ENCODE data around the gene CDC14C.
A peak's percentile ranks its signal among the peaks of the same experiment; 100 is the strongest.
"Not testable (repeated sequence)": the region's sequence is repeated elsewhere in the genome, so short reads cannot be mapped to it uniquely, and the experiment has no call there.

Gene CDC14C

GRCh38 chr7:48924433-48924832, at the start of gene CDC14C:
Gene CDC14C, plus strand, starts transcription at chr7:48924547. Its CDS starts 126 bp downstream, at chr7:48924673.
- DNase-seq, result no peak

GRCh38 chr7:48875045-48875916, 49.1 kb upstream of the CDC14C start:
- peak in 39 of 51 donors; percentile 2 to 80 (median 42) for DNase-seq

- no peak for DNase-seq
Measured at GRCh38 chr7:48876087-48876486, 48.3 kb upstream of the CDC14C start.

- no peak for DNase-seq
Measured at GRCh38 chr7:48880851-48881250, 43.5 kb upstream of the CDC14C start.

DNA sequence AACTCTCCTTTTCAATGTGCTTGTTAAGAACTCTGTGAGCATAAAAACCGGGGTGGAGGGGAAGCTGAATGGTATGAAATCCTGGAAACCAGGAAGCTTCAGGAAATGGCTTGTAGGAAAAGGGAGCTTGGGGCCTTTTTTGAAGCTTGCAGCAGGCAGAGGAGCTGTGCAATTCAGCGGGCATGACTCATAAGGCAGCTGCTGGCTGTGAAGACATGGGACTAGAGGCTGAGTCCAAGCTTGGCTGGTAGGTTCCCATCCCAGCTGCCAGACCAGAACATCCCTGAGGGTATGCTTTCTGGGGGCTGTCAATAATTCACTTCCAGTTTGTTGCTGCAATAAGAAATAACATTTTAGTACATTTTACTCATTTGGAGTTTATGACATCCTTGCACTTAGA, 36.8 kb upstream of the CDC14C start:
- DNase-seq, result no peak

- DNase-seq, result no peak
Measured at GRCh38 chr7:48894574-48894973, 29.8 kb upstream of the CDC14C start.

- DNase-seq, result no peak
Measured at GRCh38 chr7:48899932-48900331, 24.4 kb upstream of the CDC14C start.

- DNase-seq, result no peak
Measured at GRCh38 chr7:48901966-48902365, 22.4 kb upstream of the CDC14C start.

GRCh38 chr7:48904975-48905374, 19.4 kb upstream of the CDC14C start:
- no peak for DNase-seq

DNA sequence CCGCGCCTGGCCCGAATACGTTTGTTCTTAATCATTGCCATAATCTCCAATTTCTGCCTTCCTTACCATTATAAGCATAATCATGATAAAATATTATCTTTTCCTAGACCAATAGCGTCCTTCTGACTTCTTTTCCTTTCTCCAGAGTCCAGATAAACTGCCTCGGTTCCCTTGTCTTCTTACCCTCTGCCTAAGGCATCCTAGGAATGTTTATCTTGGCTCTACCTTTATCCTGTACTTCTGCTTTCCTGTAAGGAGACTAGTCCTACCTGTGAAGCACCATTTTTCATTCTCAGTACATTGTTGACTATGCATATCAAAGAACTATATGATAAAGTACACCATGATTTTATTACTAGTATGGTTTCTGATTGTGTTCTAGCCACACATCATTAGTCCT, 18.7 kb upstream of the CDC14C start:
- not testable (repeated sequence) for DNase-seq

- DNase-seq, result not testable (repeated sequence)
Measured at GRCh38 chr7:48909887-48910286, 14.5 kb upstream of the CDC14C start.

- DNase-seq, result no peak
Measured at GRCh38 chr7:48931481-48931880, 7.1 kb downstream of the CDC14C start.

GRCh38 chr7:48932126-48932910, 8.0 kb downstream of the CDC14C start:
- no peak for DNase-seq

GRCh38 chr7:48933549-48934085, 9.3 kb downstream of the CDC14C start:
- no peak for DNase-seq

- DNase-seq, result no peak
Measured at GRCh38 chr7:48938539-48939295, 14.4 kb downstream of the CDC14C start.

GRCh38 chr7:48943279-48943990, 19.1 kb downstream of the CDC14C start:
- DNase-seq, result no peak

- DNase-seq, result no peak
Measured at GRCh38 chr7:48955916-48956315, 31.6 kb downstream of the CDC14C start.

DNA sequence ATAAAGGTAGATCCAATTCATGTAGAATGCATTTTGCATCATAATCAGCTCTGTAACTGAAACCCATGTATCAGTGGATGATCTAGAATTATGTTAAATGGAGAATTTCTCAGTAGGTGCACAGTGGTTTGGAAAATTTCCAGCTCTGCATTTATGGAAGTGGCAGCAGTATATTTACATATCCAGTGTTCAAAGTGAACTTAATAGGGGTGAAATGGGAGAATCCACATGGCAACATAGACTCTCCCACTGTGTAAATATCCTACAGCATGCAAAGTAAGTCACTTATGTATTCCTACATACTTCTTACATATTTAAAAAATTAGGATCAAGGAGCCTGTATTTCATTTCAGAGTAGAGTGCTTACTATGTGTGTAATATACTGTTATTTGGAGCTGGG, 35.3 kb downstream of the CDC14C start:
- DNase-seq, result no peak

DNA sequence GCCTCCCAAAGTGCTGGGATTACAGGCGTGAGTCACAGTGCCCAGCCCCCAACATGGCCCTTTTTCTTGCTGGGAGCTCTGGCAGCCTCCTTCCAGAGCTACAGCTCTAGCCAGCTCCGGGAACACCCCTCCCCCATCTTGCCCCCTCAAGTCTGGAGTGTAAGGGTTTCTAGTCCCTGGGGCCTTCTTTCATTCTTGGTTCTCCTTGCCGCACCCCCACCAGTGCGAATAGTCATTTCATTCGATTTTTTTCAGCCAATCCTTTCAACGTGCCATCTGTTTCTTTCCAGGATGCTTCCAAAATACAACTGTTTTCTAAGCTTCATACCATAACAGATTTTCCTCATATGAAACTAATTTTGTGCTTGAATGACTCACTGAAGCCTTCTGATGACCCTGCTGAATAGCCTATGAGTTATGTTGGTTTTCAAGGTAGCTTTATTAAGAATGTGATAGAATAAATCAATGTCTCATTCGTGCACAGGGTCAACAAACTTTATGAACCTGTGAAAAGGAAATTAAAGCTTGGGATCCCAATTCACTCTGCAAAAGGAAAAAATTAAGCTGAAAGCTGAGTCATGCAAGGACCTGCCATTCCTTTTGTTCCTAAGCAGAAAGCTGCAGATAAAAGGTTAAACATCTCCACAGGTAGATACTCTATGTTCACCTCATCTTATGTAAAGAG, 38.6 kb downstream of the CDC14C start:
- DNase-seq, result no peak

- DNase-seq, result peak in 3 of 51 donors; percentile 2 to 7 (median 4)
Measured at GRCh38 chr7:48964074-48964473, 39.7 kb downstream of the CDC14C start.
